Epithelial cell of proximal tubule (primary cell): ENCODE measurements around the gene SHLD3. TPM values are rescaled to one million over a fixed set of nuclear protein-coding genes. Genes with fewer than 3 reads are reported as not detected.
"Not testable (repeated sequence)": the region's sequence is repeated elsewhere in the genome, so short reads cannot be mapped to it uniquely, and the experiment has no call there.

Experiments used
- DNase-seq: peaks from one replicate; pipeline ENCODE4 v3.0.0-alpha.2; 2011; ENCODE audit warnings: low read depth
- H3K4me3 ChIP-seq: 2 replicates; pipeline ENCODE4 v1.5.1; 2011; ENCODE audit warnings: low read depth, mild to moderate bottlenecking, low read length
- total RNA-seq: library from RNA; depleted of rRNA; stranded (reverse); fragments of >200 nt; gene quantifications from 2 replicates; pipeline ENCODE4 v1.2.3, GENCODE V29; 2015
- TF ChIP-seq, protein P1 (sequence below): conservative IDR thresholded peaks from 2 replicates; pipeline ENCODE4 v1.5.1; 2012; ENCODE audit warnings: low read depth, mild to moderate bottlenecking, low read length

The SHLD3 gene
- total RNA-seq, 1 donor from 2014 or later = 1.8 TPM

DNA sequence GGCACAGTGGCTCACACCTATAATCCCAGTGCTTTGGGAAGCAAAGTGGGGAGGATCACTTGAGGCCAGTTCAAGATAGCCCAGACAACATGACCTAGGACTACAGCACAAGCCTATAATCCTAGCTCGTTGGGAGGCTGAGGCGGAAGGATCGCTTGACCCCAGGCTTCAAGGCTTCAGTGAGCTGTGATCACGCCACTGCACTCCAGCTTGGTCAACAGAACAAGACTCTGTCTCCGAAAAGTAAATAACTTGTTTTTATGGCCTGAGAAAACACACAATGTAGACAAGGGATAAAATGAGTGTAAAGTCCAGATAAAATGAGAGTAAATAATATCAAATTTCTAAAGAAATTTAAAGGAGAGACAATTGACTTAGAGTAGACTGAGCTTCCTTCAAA is 26.3 kb downstream of the SHLD3 start:
- no peak overlapping the region for H3K4me3 ChIP-seq
- DNase-seq = no peak
- TF ChIP-seq, protein P1, sequence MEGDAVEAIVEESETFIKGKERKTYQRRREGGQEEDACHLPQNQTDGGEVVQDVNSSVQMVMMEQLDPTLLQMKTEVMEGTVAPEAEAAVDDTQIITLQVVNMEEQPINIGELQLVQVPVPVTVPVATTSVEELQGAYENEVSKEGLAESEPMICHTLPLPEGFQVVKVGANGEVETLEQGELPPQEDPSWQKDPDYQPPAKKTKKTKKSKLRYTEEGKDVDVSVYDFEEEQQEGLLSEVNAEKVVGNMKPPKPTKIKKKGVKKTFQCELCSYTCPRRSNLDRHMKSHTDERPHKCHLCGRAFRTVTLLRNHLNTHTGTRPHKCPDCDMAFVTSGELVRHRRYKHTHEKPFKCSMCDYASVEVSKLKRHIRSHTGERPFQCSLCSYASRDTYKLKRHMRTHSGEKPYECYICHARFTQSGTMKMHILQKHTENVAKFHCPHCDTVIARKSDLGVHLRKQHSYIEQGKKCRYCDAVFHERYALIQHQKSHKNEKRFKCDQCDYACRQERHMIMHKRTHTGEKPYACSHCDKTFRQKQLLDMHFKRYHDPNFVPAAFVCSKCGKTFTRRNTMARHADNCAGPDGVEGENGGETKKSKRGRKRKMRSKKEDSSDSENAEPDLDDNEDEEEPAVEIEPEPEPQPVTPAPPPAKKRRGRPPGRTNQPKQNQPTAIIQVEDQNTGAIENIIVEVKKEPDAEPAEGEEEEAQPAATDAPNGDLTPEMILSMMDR = no peak

DNA sequence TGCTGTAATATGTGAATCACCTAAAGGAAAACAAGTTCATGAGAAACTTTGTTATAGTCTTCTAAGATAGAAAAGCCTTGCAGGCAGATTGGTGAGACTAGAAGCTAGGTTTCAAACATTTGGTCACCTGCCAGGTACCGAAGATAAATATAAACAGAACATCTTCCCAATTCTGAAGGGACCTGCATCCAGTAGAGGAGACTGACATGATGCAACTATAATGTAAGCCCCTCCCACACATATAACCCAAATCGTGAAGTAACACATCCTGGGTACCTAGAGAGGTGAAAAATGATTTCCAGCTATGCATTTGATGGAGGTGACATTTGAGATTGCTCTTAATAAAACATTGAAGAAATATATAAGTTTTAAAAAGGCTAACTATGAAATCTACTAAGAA is 29.9 kb downstream of the SHLD3 start:
- TF ChIP-seq, protein P1 = no peak
- H3K4me3 ChIP-seq = no peak overlapping the region
- no peak for DNase-seq

DNA sequence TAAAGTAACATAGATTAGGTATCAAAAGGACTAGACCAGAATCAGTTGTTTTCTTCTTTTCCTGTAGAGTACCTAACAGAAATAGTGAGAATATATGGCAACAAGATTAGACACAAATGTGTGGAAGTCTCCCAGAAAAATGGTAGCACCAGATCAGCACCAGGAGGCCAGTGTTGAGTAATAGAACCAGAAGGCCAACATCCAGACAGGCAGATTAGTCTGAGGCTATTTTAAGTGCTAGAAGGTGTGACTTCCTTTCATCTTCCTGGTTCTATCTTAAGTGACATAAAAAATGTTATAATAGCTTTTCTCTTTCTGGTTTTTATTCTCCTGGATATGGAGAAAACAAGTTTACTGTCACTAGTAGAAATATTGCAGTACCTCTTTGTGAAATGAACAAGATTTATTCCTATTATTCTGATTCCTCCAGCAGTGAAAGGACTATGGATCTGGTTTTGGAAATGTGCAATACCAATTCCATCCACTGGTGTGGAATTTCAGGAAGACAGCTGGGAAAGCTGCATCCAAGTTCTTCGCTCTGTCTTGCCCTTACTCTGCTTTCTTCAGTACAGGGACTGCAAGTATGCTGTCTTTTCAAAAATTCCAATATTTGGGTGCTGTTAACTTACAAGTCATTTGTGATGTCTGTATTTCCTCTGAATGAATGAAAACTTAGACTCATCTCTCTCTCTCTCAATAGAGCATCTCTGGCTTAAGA is 39.1 kb downstream of the SHLD3 start:
- TF ChIP-seq, protein P1 = peak; percentile 52
- DNase-seq = no peak
- no peak overlapping the region for H3K4me3 ChIP-seq

DNA sequence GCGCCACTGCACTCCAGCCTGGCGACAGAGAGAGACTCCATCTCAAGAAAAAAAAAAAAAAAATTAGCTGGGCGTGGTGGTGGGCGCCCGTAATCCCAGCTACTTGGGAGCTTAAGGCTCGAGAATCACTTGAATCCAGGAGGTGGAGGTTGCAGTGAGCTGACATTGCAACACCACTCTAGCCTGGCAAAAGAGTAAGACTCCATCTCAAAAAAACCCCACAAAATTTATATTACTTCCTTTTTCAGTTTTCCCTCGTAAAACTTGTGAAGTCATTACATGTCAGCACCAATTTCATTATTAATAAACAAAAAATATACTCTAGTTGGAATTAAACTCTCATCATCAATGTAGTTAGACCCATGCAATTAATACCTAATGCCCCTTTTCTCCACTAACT is 43.9 kb downstream of the SHLD3 start:
- DNase-seq = no peak
- H3K4me3 ChIP-seq = no peak overlapping the region
- TF ChIP-seq, protein P1 = no peak

DNA sequence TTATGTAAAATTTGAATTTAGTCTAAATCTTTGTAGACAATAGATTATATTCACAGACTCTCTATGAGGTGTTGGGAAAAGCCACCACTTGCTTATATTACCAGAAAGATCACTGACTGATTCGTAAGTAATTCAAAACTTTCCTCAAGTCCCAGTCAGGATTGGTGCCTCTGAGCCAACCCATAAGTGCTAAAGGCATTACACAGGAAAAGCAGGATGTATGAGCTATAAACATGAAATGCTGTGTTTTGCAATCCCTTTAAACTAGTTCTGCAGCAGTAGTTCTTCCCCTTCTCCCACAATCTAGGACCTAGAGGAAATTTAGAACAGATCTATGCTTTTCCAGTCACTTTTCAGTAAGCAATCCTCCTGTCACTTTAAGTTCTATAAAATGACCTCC is 48.0 kb downstream of the SHLD3 start:
- DNase-seq = no peak
- H3K4me3 ChIP-seq = no peak overlapping the region
- TF ChIP-seq, protein P1 = no peak

DNA sequence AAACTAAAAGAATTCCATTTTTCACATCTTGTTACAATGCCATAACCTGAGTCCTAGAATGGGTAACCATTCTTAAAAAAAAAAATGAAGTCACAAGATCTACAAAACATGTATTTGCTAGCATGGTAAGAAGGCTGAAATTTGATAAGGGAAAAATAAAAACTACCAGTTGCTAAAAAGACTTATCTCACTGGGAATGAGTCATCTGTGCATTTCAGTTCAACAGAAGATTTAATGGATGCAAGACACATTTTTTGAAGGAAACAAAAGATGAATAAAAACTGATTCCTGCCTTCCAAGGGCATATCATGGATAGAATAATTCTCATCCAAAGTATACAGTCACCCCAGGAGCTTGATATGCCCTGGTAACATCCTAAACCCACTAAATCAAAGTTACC is 49.9 kb downstream of the SHLD3 start:
- DNase-seq = no peak
- TF ChIP-seq, protein P1 = no peak
- no peak overlapping the region for H3K4me3 ChIP-seq

DNA sequence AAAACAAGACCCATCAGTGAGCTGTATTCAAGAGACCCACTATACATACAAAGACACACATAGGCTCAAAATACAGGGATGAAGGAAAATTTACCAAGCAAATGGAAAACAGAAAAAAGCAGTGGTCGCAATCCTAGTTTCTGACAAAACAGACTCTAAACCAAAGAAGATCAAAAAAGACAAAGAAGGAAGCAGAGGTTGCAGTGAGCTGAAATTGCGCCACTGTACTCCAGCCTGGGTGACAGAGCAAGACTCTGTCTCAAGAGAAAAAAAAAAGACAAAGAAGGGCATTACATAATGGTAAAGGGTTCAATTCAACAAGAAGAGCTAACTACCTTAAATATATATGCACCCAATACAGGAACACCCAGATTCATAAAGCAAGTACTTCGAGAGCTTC is 51.2 kb downstream of the SHLD3 start:
- not testable (repeated sequence) for DNase-seq, H3K4me3 ChIP-seq

Other genes with a start within 250 kb of the SHLD3 start
- gene ADAMTS6, start 143.1 kb upstream of the SHLD3 start, total RNA-seq = 3.5 and 12.1 TPM in 2 replicates
- 23.6 and 31.8 TPM in 2 replicates for gene CENPK, start 61.9 kb upstream of the SHLD3 start, total RNA-seq
- 18.7 and 20.6 TPM in 2 replicates for gene PPWD1, start 61.7 kb upstream of the SHLD3 start, total RNA-seq
- 6.3 and 8.5 TPM in 2 replicates for gene TRIM23, start 694 bp upstream of the SHLD3 start, total RNA-seq
- gene TRAPPC13, start within 50 bp of the SHLD3 start, total RNA-seq = 9.2 and 18.3 TPM in 2 replicates
- 5.1 and 9.5 TPM in 2 replicates for gene SGTB, start 97.1 kb downstream of the SHLD3 start, total RNA-seq
- gene NLN, start 97.2 kb downstream of the SHLD3 start, total RNA-seq = 25.8 and 49.7 TPM in 2 replicates